Lower leg skin (tissue), 3 donors: Measurements from ENCODE around the gene NFASC.

Experiments
- POLR2A ChIP-seq, 2 donors: fragments of 450-650 bp; IDR thresholded peaks; one replicate each; pipeline ENCODE4 v1.6.1; 2016 to 2017; ENCODE audit warnings: antibody characterized with exemption in 2 of 2, mild to moderate bottlenecking in 1 of 2, moderate library complexity in 1 of 2
- TF ChIP-seq, protein P1 (sequence below), 3 donors: fragments of 450-650 bp; IDR thresholded peaks; one replicate each; pipeline ENCODE4 v1.5.1; 2016; ENCODE audit warnings: antibody characterized with exemption in 3 of 3, mild to moderate bottlenecking in 3 of 3, moderate library complexity in 2 of 3

DNA sequence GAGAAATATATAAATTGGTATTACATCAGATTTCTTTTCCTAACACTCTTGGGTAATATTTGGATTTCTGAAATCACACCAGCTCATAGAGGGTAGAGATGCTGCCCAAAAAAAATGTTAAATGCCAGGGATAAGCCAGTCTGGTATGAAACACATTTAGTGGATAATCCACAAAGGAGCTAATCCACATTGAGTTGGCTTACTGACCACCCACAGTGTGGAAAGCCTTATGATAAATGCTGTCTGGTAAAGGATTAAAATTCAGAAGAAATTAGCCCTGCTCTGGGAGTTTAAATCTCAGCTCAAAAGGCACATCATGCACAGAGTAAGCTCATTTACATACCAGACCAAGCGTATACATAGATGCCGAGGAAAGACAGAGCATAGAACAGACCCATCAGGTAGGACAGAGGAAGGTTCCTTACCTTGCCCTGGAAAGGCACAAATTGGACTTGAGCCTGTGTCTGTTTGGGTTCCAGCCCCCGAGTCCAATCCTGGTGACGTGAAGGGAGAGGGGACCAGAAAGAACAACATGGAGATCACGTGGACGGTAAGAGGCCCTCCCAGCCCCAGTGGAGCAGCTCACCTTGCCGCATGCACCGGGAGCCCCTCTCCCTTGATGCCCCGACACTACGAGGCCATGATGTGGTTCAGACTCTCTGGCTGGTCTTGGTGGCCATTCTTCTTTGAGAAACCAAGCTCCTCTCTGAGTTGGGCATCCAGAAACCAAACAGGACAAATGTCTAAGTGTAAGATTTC lies 109.4 kb downstream of the NFASC start:
- TF ChIP-seq, protein P1, sequence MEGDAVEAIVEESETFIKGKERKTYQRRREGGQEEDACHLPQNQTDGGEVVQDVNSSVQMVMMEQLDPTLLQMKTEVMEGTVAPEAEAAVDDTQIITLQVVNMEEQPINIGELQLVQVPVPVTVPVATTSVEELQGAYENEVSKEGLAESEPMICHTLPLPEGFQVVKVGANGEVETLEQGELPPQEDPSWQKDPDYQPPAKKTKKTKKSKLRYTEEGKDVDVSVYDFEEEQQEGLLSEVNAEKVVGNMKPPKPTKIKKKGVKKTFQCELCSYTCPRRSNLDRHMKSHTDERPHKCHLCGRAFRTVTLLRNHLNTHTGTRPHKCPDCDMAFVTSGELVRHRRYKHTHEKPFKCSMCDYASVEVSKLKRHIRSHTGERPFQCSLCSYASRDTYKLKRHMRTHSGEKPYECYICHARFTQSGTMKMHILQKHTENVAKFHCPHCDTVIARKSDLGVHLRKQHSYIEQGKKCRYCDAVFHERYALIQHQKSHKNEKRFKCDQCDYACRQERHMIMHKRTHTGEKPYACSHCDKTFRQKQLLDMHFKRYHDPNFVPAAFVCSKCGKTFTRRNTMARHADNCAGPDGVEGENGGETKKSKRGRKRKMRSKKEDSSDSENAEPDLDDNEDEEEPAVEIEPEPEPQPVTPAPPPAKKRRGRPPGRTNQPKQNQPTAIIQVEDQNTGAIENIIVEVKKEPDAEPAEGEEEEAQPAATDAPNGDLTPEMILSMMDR (IDR thresholded peaks at IDR 0.05), result no peak
- TF ChIP-seq POLR2A (IDR thresholded peaks at IDR 0.05), result no peak
